Testis (tissue), 3 donors: Measurements from ENCODE around the gene MAP6. TPM values are rescaled to one million over a fixed set of nuclear protein-coding genes. Genes with fewer than 3 reads are reported as not detected.

ENCODE experiments used
- DNase-seq: peaks from one replicate; pipeline ENCODE4 v3.0.0-alpha.2; 2019
- H3K27ac ChIP-seq, 2 donors: fragments of 200-600 bp; sonication (generic); one replicate each; pipeline ENCODE4 v1.5.1; 2019
- H3K27me3 ChIP-seq: fragments of 200-600 bp; sonication (generic); one replicate; pipeline ENCODE4 v1.5.1; 2019
- H3K36me3 ChIP-seq: fragments of 200-600 bp; sonication (generic); one replicate; pipeline ENCODE4 v1.5.1; 2017; ENCODE audit warnings: low read depth; ENCODE audit errors: missing control alignments
- H3K4me1 ChIP-seq: fragments of 200-600 bp; sonication (generic); one replicate; pipeline ENCODE4 v1.5.1; 2019
- H3K4me3 ChIP-seq, 2 donors: fragments of 200-600 bp; sonication (generic); one replicate each; pipeline ENCODE4 v1.5.1; 2017 to 2019
- H3K9me3 ChIP-seq: fragments of 200-600 bp; sonication (generic); one replicate; pipeline ENCODE4 v1.5.1; 2017
- POLR2A ChIP-seq: fragments of 450-650 bp; IDR thresholded peaks from one replicate; pipeline ENCODE4 v1.6.1; 2017; ENCODE audit warnings: antibody characterized with exemption, mild to moderate bottlenecking, moderate library complexity
- WGBS, 2 donors: methylation state at CpG; one replicate each; pipeline ENCODE4 v1.1.5; 2018; 5-methylcytosine and 5-hydroxymethylcytosine counted together
- intact Hi-C: fragments of 100-400 bp; cut with DNase I; formaldehyde crosslinking; loops from one replicate; pipeline ENCODE4 v1.15.1; 2023; ENCODE audit warnings: low total_unique reads
- polyA plus RNA-seq: library from polyadenylated mRNA; stranded (reverse); fragments of 350-450 nt; fragmentation: Illumina TruSeq; extraction: RNeasy Lipid Tissue Mini Kit (QIAGEN cat#74804); gene quantifications from one replicate; pipeline ENCODE4 v1.2.3, GENCODE V29; 2014; ENCODE audit warnings: low read depth, low replicate concordance; ENCODE audit not compliant: insufficient read depth
- small RNA-seq, 2 donors: library from RNA; depleted of rRNA; stranded (forward); fragments of <200 nt; gene quantifications; one replicate each; pipeline ENCODE3, GENCODE V24; 2016
- total RNA-seq, 2 donors: library from RNA; depleted of rRNA; stranded (reverse); fragments of >200 nt; gene quantifications; one replicate each; pipeline ENCODE4 v1.2.3, GENCODE V29; 2016
- TF ChIP-seq, protein P1 (sequence below), 3 experiments: fragments of 450-650 bp in 2 of 3; fragments of 200-600 bp in 1 of 3; sonication (generic) in 1 of 3; IDR thresholded peaks; one replicate each; pipeline ENCODE4 v1.5.1; 2016 to 2019; ENCODE audit warnings: antibody characterized with exemption in 3 of 3, mild to moderate bottlenecking in 2 of 3, moderate library complexity in 1 of 3

MAP6 gene
- total and polyA plus RNA-seq, 3 donors from 2014 or later: 17.8 to 38.1 (median 23.8) TPM

DNA sequence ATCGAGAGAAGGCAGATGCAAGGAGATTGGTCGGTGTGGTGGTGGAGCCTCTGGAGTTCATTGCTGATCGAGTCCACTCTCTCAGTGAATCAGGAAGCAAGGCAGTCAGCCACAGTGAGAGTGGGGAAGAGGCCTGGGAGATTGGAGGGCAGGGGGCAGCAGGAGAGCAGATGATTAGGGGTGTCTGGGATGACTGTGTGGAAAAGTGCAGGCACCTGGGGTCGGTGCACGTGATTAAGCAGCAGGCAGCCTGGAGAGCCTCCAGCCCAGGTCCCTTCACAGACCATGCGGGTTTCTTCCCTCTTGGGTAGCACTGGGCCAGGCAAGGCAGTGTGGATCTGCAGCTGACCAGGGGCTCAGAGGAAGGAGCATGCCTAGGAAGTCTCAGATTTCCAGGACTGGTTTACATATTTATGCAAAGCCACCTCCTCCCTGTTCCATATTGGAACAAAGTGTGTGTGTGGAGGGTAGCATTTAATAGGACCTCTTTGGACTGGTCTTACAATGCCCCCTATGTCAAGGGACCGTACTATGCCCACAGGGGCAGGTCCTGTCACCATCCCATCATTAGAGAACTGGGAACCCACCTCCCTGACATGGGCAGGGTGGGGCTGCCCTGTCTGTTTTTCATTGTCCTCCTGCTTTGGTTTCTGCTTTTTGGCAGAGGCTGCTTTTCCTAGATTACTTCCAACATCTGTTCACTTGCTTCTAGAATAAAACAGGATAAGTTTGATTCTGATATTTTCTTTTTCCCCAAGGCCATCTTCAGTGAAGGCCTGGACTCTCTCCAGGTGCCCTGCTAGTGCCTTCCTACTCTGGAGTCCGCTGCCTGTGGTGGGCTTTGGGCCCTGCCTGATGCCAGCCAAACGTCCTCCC, 129.1 kb downstream of the MAP6 start:
- H3K36me3 ChIP-seq: no peaks in the 10 kb centered on the region
- H3K27ac ChIP-seq: no peak overlapping the region
- DNase-seq: no peak
- 39 to 61% methylated on average over 9 of the region's 9 CpGs for WGBS, 2 donors
- TF ChIP-seq POLR2A: no peak
- TF ChIP-seq, protein P1, sequence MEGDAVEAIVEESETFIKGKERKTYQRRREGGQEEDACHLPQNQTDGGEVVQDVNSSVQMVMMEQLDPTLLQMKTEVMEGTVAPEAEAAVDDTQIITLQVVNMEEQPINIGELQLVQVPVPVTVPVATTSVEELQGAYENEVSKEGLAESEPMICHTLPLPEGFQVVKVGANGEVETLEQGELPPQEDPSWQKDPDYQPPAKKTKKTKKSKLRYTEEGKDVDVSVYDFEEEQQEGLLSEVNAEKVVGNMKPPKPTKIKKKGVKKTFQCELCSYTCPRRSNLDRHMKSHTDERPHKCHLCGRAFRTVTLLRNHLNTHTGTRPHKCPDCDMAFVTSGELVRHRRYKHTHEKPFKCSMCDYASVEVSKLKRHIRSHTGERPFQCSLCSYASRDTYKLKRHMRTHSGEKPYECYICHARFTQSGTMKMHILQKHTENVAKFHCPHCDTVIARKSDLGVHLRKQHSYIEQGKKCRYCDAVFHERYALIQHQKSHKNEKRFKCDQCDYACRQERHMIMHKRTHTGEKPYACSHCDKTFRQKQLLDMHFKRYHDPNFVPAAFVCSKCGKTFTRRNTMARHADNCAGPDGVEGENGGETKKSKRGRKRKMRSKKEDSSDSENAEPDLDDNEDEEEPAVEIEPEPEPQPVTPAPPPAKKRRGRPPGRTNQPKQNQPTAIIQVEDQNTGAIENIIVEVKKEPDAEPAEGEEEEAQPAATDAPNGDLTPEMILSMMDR (IDR thresholded peaks at IDR 0.05): no peak
- no peaks in the 10 kb centered on the region for H3K4me1 ChIP-seq
- H3K4me3 ChIP-seq: no peak overlapping the region
- intact Hi-C loops: no loop called here
- no peaks in the 10 kb centered on the region for H3K9me3 ChIP-seq
- no peaks in the 10 kb centered on the region for H3K27me3 ChIP-seq

DNA sequence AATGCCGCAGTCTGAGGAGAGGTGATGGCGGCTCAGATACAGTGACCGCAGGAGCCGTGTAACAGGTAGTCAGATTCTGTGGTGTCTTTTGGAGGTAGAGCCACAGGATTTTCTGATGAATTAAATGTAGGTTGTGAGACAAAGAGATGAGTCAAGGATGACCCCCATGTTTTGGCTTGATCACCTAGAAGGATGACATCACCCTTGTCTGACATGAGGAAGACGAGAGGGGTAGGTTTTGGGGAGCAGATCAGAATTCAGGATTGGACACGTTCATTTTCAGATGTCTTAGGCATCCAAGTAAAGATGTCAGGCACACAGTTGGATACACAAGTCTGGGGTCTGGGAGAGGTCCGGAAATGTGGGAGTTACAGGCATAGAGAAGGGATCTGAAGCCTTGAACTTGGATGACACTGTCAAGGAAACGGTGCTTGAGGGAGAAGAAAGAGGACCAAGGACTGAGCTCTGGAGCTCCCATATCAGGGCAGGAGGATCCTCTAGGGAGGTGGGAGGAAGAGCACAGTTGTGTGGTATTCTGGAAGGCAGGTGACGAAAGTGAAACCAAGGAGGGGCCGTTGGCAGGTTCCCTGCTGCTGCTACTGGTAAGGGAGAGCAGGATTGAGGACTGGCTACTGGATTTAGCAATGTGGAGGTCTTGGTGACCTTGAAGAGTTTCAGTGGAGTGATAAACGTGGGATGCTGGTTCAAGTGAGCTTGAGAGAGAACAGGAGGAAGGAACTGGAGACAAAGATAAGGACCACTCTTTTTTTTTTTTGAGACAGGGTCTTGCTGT, 130.5 kb downstream of the MAP6 start:
- Histone ChIP-seq H3K27ac (no peak overlapping the region), H3K36me3 (no peaks in the 10 kb centered on the region), H3K4me3 (no peak overlapping the region), H3K9me3 (no peaks in the 10 kb centered on the region), H3K4me1 (no peaks in the 10 kb centered on the region), H3K27me3 (no peaks in the 10 kb centered on the region)
- WGBS, 2 donors: 66 to 67% methylated on average over 11 of the region's 11 CpGs
- intact Hi-C loops: no loop called here
- no peak for TF ChIP-seq POLR2A
- TF ChIP-seq, protein P1 (IDR thresholded peaks at IDR 0.05): no peak
- DNase-seq: no peak

DNA sequence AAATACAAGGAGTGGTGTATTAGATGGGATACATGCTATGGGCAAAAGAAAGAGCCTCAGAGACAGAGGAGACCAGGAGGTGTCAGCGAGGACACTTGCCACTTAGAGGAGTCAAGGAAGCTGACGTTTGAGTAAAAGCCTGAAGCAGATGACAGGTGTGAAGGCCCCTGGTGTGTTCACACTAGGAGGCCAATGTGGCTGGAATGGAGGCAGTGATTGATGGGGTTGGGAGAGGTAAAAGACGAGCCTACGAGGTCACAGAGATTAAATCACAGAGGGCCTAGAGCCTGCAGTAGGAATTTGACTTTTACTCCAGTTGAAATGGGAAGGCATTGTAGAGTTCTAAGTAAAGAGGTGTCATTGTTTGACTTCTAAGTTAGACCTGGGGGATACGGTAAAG, 131.1 kb downstream of the MAP6 start:
- Histone ChIP-seq H3K4me3 (no peak overlapping the region), H3K27ac (no peak overlapping the region), H3K4me1 (no peaks in the 10 kb centered on the region), H3K9me3 (no peaks in the 10 kb centered on the region), H3K27me3 (no peaks in the 10 kb centered on the region), H3K36me3 (no peaks in the 10 kb centered on the region)
- DNase-seq: no peak
- WGBS, 2 donors: 78 to 92% methylated on average over 5 of the region's 5 CpGs
- intact Hi-C loops: no loop called here
- no peak for TF ChIP-seq POLR2A
- TF ChIP-seq, protein P1 (IDR thresholded peaks at IDR 0.05): no peak

Small RNA genes within 50 kb of the gene (small RNA-seq; reads per million reads assigned to genes)
- 0 reads per million in 2 donors for gene AP001922.4

Other genes with a start within 250 kb of the MAP6 start
- 10 to 100 TPM; 51.2 to 58.2 TPM for gene KLHL35, start 235.8 kb downstream of the MAP6 start, total RNA-seq
- gene KLHL35, start 235.8 kb downstream of the MAP6 start, polyA plus RNA-seq: 15.4 TPM
- gene GDPD5, start 143.1 kb downstream of the MAP6 start, total RNA-seq: 10 to 100 TPM; 43.3 to 99.5 TPM
- 65.8 TPM for gene GDPD5, start 143.1 kb downstream of the MAP6 start, polyA plus RNA-seq
- gene SERPINH1, start 106.8 kb downstream of the MAP6 start, total RNA-seq: 100 to 1,000 TPM; 122 to 178 TPM
- gene SERPINH1, start 106.8 kb downstream of the MAP6 start, polyA plus RNA-seq: 92.2 TPM
- gene MOGAT2, start 48.8 kb upstream of the MAP6 start, total RNA-seq: under 1 TPM; 0.19 to 0.31 TPM
- 0.24 TPM for gene MOGAT2, start 48.8 kb upstream of the MAP6 start, polyA plus RNA-seq
- gene DGAT2, start 99.7 kb upstream of the MAP6 start, total RNA-seq: 10 to 100 TPM; 40.9 to 54.6 TPM
- gene DGAT2, start 99.7 kb upstream of the MAP6 start, polyA plus RNA-seq: 77.6 TPM
- gene UVRAG, start 146.2 kb upstream of the MAP6 start, total RNA-seq: 10 to 100 TPM; 20.1 to 22.4 TPM
- 10.8 TPM for gene UVRAG, start 146.2 kb upstream of the MAP6 start, polyA plus RNA-seq